GM06990 (cell line): Measurements from ENCODE around the gene ZWILCH.

Experiments used
- DNase-seq: peaks from one replicate; pipeline ENCODE4 v3.0.0-alpha.2; 2011; ENCODE audit not compliant: insufficient read length; ENCODE audit errors: extremely low read depth
- H3K27me3 ChIP-seq: replicated peaks from 2 replicates; pipeline ENCODE4 v1.6.0; 2011; ENCODE audit warnings: low read length; ENCODE audit not compliant: control insufficient read depth, insufficient read depth
- H3K36me3 ChIP-seq: 2 replicates; pipeline ENCODE4 v1.5.1; 2011; ENCODE audit warnings: low read length; ENCODE audit not compliant: control insufficient read depth, insufficient read depth
- H3K4me3 ChIP-seq: replicated peaks from 2 replicates; pipeline ENCODE4 v1.5.1; 2011; ENCODE audit warnings: low read depth, mild to moderate bottlenecking, control low read depth, low read length
- CTCF ChIP-seq: IDR thresholded peaks from 2 replicates; pipeline ENCODE4 v1.5.1; 2011; ENCODE audit warnings: low read length, control low read depth, mild to moderate bottlenecking, inconsistent platforms; ENCODE audit not compliant: insufficient read depth, poor library complexity, severe bottlenecking

The ZWILCH gene

DNA sequence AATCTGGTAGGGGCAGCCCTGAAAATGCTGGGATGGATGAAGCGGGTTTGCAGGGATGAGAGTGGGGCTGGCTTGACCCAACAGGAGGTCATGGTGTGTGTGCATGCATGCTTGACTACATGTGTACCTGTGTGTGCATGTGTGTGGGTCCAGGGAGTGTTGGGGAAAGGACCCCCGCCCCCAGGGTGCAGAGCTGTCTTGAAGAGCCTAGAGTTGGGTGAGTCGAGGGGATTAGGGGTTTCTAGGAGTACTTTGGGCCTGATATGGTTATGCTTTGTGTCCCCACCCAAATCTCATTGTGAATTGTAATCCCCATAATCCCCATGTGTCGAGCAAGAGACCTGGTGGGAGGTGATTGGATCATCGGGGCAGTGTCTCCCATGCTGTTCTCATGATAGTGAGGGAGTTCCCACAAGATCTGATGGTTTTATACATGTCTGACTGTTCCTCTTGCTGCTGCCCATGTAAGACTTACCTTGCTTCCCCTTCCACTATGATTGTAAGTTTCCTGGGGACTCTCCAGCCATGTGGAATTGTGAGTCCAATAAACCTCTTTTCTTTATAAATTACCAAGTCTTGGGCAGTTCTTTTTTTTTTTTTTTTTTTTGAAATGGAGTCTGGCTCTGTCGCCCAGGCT lies 65.8 kb downstream of the ZWILCH start:
- no peaks in the 10 kb centered on the region for H3K36me3 ChIP-seq
- H3K27me3 ChIP-seq, result no peaks in the 10 kb centered on the region
- no peak for TF ChIP-seq CTCF
- DNase-seq, result no peak
- H3K4me3 ChIP-seq, result no peak overlapping the region

- no peak for TF ChIP-seq CTCF
- Histone ChIP-seq H3K27me3 (no peaks in the 10 kb centered on the region), H3K36me3 (no peaks in the 10 kb centered on the region), H3K4me3 (no peak overlapping the region)
- no peak for DNase-seq
These were observed 67.0 kb downstream of the ZWILCH start for GRCh38 chr15:66572146-66572545.

GRCh38 chr15:66573348-66573718 lies 68.2 kb downstream of the ZWILCH start:
- no peak for TF ChIP-seq CTCF
- no peak overlapping the region for H3K4me3 ChIP-seq
- no peaks in the 10 kb centered on the region for H3K36me3 ChIP-seq
- H3K27me3 ChIP-seq, result no peaks in the 10 kb centered on the region
- no peak for DNase-seq

GRCh38 chr15:66573719-66574595 lies 68.8 kb downstream of the ZWILCH start:
- no peak for TF ChIP-seq CTCF
- Histone ChIP-seq H3K36me3 (no peaks in the 10 kb centered on the region), H3K4me3 (no peak overlapping the region), H3K27me3 (no peaks in the 10 kb centered on the region)
- DNase-seq, result no peak

GRCh38 chr15:66574596-66574950 lies 69.4 kb downstream of the ZWILCH start:
- Histone ChIP-seq H3K36me3 (no peaks in the 10 kb centered on the region), H3K4me3 (no peak overlapping the region), H3K27me3 (no peaks in the 10 kb centered on the region)
- DNase-seq, result no peak
- no peak for TF ChIP-seq CTCF
